Activated CD4-positive, alpha-beta T cell treated with anti-CD3 and anti-CD28 coated beads, Interleukin-10, Interleukin-2, amounts not matched to agents 100 ng/mL and 50 ng/mL, durations not matched to agents 16 hours and 8 hours (primary cell): ENCODE measurements around the gene PAXX.

Experiments
- DNase-seq: peaks from one replicate; pipeline ENCODE4 v3.0.0-alpha.2; 2020

PAXX gene

GRCh38 chr9:136953771-136954269 lies 38.4 kb upstream of the PAXX start:
- DNase-seq, result no peak

GRCh38 chr9:136954270-136955083 lies 37.7 kb upstream of the PAXX start:
- no peak for DNase-seq

GRCh38 chr9:136955202-136955942 lies 36.9 kb upstream of the PAXX start:
- no peak for DNase-seq

- no peak for DNase-seq
Observed at GRCh38 chr9:136955943-136956335, 36.3 kb upstream of the PAXX start.

- DNase-seq, result no peak
Observed at GRCh38 chr9:136956604-136957003, 35.6 kb upstream of the PAXX start.

GRCh38 chr9:136957461-136957860 lies 34.8 kb upstream of the PAXX start:
- no peak for DNase-seq

GRCh38 chr9:136957901-136958300 lies 34.3 kb upstream of the PAXX start:
- DNase-seq, result no peak

- DNase-seq, result no peak
Observed at GRCh38 chr9:136958473-136958872, 33.7 kb upstream of the PAXX start.

GRCh38 chr9:136958898-136959850 lies 33.0 kb upstream of the PAXX start:
- DNase-seq, result no peak

- DNase-seq, result no peak
Observed at GRCh38 chr9:136960212-136960937, 31.8 kb upstream of the PAXX start.

GRCh38 chr9:136960938-136961275 lies 31.3 kb upstream of the PAXX start:
- DNase-seq, result no peak

- DNase-seq, result no peak
Observed at GRCh38 chr9:136961279-136962065, 30.8 kb upstream of the PAXX start.

GRCh38 chr9:136962163-136962562 lies 30.1 kb upstream of the PAXX start:
- no peak for DNase-seq

- no peak for DNase-seq
Observed at GRCh38 chr9:136962701-136963248, 29.4 kb upstream of the PAXX start.

GRCh38 chr9:136963341-136963740 lies 28.9 kb upstream of the PAXX start:
- no peak for DNase-seq

- DNase-seq, result no peak
Observed at GRCh38 chr9:136963751-136964150, 28.5 kb upstream of the PAXX start.

- no peak for DNase-seq
Observed at GRCh38 chr9:136964171-136964689, 28.0 kb upstream of the PAXX start.

- DNase-seq, result no peak
Observed at GRCh38 chr9:136964833-136965422, 27.3 kb upstream of the PAXX start.

GRCh38 chr9:136965771-136966484 lies 26.3 kb upstream of the PAXX start:
- DNase-seq, result peak; percentile 38
